H9 (cell line): Measurements from ENCODE around the gene ARL5B. TPM values are rescaled to one million over a fixed set of nuclear protein-coding genes. Genes with fewer than 3 reads are reported as not detected.
"Not testable (repeated sequence)": the region's sequence is repeated elsewhere in the genome, so short reads cannot be mapped to it uniquely, and the experiment has no call there.

Experiments
- DNase-seq: peaks from one replicate; pipeline ENCODE4 v3.0.0-alpha.2; 2017
- H2AFZ ChIP-seq: one replicate; pipeline ENCODE4 v1.6.1; 2013; ENCODE audit warnings: mild to moderate bottlenecking, low read length, control low read depth, moderate library complexity
- H2AK5ac ChIP-seq: 2 replicates; pipeline ENCODE4 v1.6.1; 2013; ENCODE audit warnings: low read length, control low read depth, mixed read lengths; ENCODE audit not compliant: insufficient read length
- H2BK120ac ChIP-seq: one replicate; pipeline ENCODE4 v1.6.1; 2013; ENCODE audit warnings: low read depth, mild to moderate bottlenecking, low read length, control low read depth, inconsistent platforms; ENCODE audit not compliant: poor library complexity, severe bottlenecking
- H2BK12ac ChIP-seq: 2 replicates; pipeline ENCODE4 v1.6.1; 2013; ENCODE audit warnings: low read length, control low read depth, mixed read lengths, low read depth; ENCODE audit not compliant: insufficient read length
- H2BK15ac ChIP-seq: 2 replicates; pipeline ENCODE4 v1.6.1; 2013; ENCODE audit warnings: low read depth, low read length, control low read depth
- H2BK20ac ChIP-seq: one replicate; pipeline ENCODE4 v1.6.1; 2013; ENCODE audit warnings: low read depth, mild to moderate bottlenecking, low read length, control low read depth, inconsistent platforms; ENCODE audit not compliant: poor library complexity, severe bottlenecking
- H2BK5ac ChIP-seq: 2 replicates; pipeline ENCODE4 v1.6.1; 2013; ENCODE audit warnings: low read length, control low read depth, mixed read lengths; ENCODE audit not compliant: insufficient read length
- H3K14ac ChIP-seq: 2 replicates; pipeline ENCODE4 v1.6.1; 2013; ENCODE audit warnings: low read length, control low read depth; ENCODE audit not compliant: insufficient read depth
- H3K18ac ChIP-seq: 2 replicates; pipeline ENCODE4 v1.6.1; 2013; ENCODE audit warnings: low read depth, mild to moderate bottlenecking, mixed read lengths, low read length, control low read depth; ENCODE audit not compliant: insufficient read length
- H3K23ac ChIP-seq: 2 replicates; pipeline ENCODE4 v1.6.1; 2013; ENCODE audit warnings: low read length, control low read depth, mixed read lengths, low read depth; ENCODE audit not compliant: insufficient read length
- H3K23me2 ChIP-seq: 2 replicates; pipeline ENCODE4 v1.6.1; 2013; ENCODE audit warnings: low read depth, mild to moderate bottlenecking, mixed read lengths, low read length, control low read depth; ENCODE audit not compliant: insufficient read length, poor library complexity, severe bottlenecking
- H3K27ac ChIP-seq: 2 replicates; pipeline ENCODE4 v1.5.1; 2013; ENCODE audit warnings: low read length, control low read depth, mixed read lengths, low read depth; ENCODE audit not compliant: insufficient read length
- H3K27me3 ChIP-seq: 2 replicates; pipeline ENCODE4 v1.6.1; 2013; ENCODE audit warnings: low read length, control low read depth, inconsistent platforms; ENCODE audit not compliant: insufficient read depth
- H3K4ac ChIP-seq: 2 replicates; pipeline ENCODE4 v1.6.1; 2013; ENCODE audit warnings: low read depth, mild to moderate bottlenecking, control low read depth, inconsistent platforms, low read length, moderate library complexity
- H3K4me1 ChIP-seq: 2 replicates; pipeline ENCODE4 v1.6.1; 2013; ENCODE audit warnings: low read length, control low read depth, inconsistent platforms; ENCODE audit not compliant: insufficient read depth
- H3K4me2 ChIP-seq: 2 replicates; pipeline ENCODE4 v1.6.1; 2013; ENCODE audit warnings: low read length, control low read depth, mixed read lengths; ENCODE audit not compliant: insufficient read length, insufficient read depth
- H3K56ac ChIP-seq: 2 replicates; pipeline ENCODE4 v1.6.1; 2013; ENCODE audit warnings: low read depth, mild to moderate bottlenecking, mixed read lengths, low read length, control low read depth; ENCODE audit not compliant: insufficient read length
- H3K79me1 ChIP-seq: 2 replicates; pipeline ENCODE4 v1.6.1; 2013; ENCODE audit warnings: low read depth, mild to moderate bottlenecking, moderate library complexity, low read length, control low read depth, inconsistent platforms; ENCODE audit not compliant: insufficient read depth, poor library complexity, severe bottlenecking
- H3K79me2 ChIP-seq: 2 replicates; pipeline ENCODE4 v1.6.1; 2013; ENCODE audit warnings: low read length, control low read depth, inconsistent platforms; ENCODE audit not compliant: insufficient read depth
- H3K9ac ChIP-seq: 2 replicates; pipeline ENCODE4 v1.6.1; 2013; ENCODE audit warnings: low read length, control low read depth, mixed read lengths; ENCODE audit not compliant: insufficient read length; ENCODE audit errors: extremely low read depth
- H3K9me3 ChIP-seq: one replicate; pipeline ENCODE4 v1.6.1; 2013; ENCODE audit warnings: low read depth, low read length, inconsistent platforms; ENCODE audit not compliant: control insufficient read depth
- H3T11ph ChIP-seq: one replicate; pipeline ENCODE4 v1.6.1; 2013; ENCODE audit warnings: mild to moderate bottlenecking, low read length, control low read depth, inconsistent platforms
- H4K20me1 ChIP-seq: one replicate; pipeline ENCODE4 v1.6.1; 2013; ENCODE audit not compliant: control insufficient read depth, insufficient read length, insufficient read depth
- H4K5ac ChIP-seq: 2 replicates; pipeline ENCODE4 v1.6.1; 2013; ENCODE audit warnings: low read depth, mild to moderate bottlenecking, mixed read lengths, low read length, control low read depth; ENCODE audit not compliant: insufficient read length
- H4K8ac ChIP-seq: replicated peaks from 2 replicates; pipeline ENCODE4 v1.6.1; 2013; ENCODE audit warnings: low read length, control low read depth, mixed read lengths, low read depth; ENCODE audit not compliant: insufficient read length
- H4K91ac ChIP-seq: 2 replicates; pipeline ENCODE4 v1.6.1; 2013; ENCODE audit warnings: low read depth, mild to moderate bottlenecking, moderate library complexity, mixed read lengths, low read length, control low read depth; ENCODE audit not compliant: insufficient read length
- H3K27ac Mint-ChIP-seq, 3 experiments: 2 replicates in 2 of 3; 3 replicates in 1 of 3; pipeline ENCODE4 v1.8.0; 2020 to 2021; ENCODE audit warnings: mixed read lengths in 3 of 3, mild to moderate bottlenecking in 1 of 3, moderate library complexity in 1 of 3
- H3K27me3 Mint-ChIP-seq: 2 replicates; pipeline ENCODE4 v1.8.0; 2021; ENCODE audit warnings: low read depth, mild to moderate bottlenecking, moderate library complexity, mixed read lengths
- H3K36me3 Mint-ChIP-seq, 3 experiments: 2 replicates in 2 of 3; 3 replicates in 1 of 3; pipeline ENCODE4 v1.8.0; 2020 to 2021; ENCODE audit warnings: low read depth in 3 of 3, mixed read lengths in 3 of 3; ENCODE audit not compliant: insufficient read depth in 1 of 3
- H3K4me1 Mint-ChIP-seq, 2 experiments: 2 replicates each; pipeline ENCODE4 v1.8.0; 2020; ENCODE audit warnings: mixed read lengths in 2 of 2
- H3K4me3 Mint-ChIP-seq, 2 experiments: 2 replicates in 1 of 2; 3 replicates in 1 of 2; pipeline ENCODE4 v1.8.0; 2020 to 2021; ENCODE audit warnings: mild to moderate bottlenecking in 2 of 2, mixed read lengths in 2 of 2, moderate library complexity in 1 of 2
- H3K9me3 Mint-ChIP-seq, 2 experiments: 2 replicates in 1 of 2; 3 replicates in 1 of 2; pipeline ENCODE4 v1.8.0; 2020; ENCODE audit warnings: mild to moderate bottlenecking in 2 of 2, mixed read lengths in 2 of 2, moderate library complexity in 1 of 2
- WGBS: extraction: QIAGEN DNeasy Blood & Tissue Kit; methylation state at CpG from one replicate; pipeline ENCODE4 v1.1.7; 2013; ENCODE audit warnings: missing lambda C conversion rate, low lambda C conversion rate, mixed read lengths; ENCODE audit not compliant: insufficient read length; ENCODE audit errors: extremely low coverage; 5-methylcytosine and 5-hydroxymethylcytosine counted together
- total RNA-seq: library from RNA; stranded (reverse); gene quantifications from 2 replicates; pipeline ENCODE4 v1.2.1, GENCODE V29; 2021
- TF ChIP-seq, protein P1 (sequence below): fragments of 200-600 bp; sonication (generic); conservative IDR thresholded peaks from 3 replicates; pipeline ENCODE4 v1.8.0; 2021; ENCODE audit warnings: antibody characterized with exemption, mild to moderate bottlenecking

Gene ARL5B
- total RNA-seq, 1 experiment from 2014 or later: 33.9 TPM

GRCh38 chr10:18635995-18636394 lies 23.2 kb upstream of the ARL5B start:
- Mint-ChIP-seq H3K9me3 (peaks cover 3% of the 10 kb centered on the region in 2 experiments; a peak in 4 of 5 replicates), H3K36me3 (peaks cover 7 to 31% (median 10%) of the 10 kb centered on the region in 3 experiments; a peak in 6 of 7 replicates), H3K4me3 (no peak overlapping the region), H3K27me3 (no peaks in the 10 kb centered on the region), H3K4me1 (no peaks in the 10 kb centered on the region), H3K27ac (no peak overlapping the region)
- no peak overlapping the region for H2BK12ac ChIP-seq
- no peak overlapping the region for H2AFZ ChIP-seq
- H2BK20ac ChIP-seq: no peak overlapping the region
- no peak overlapping the region for H4K91ac ChIP-seq
- no peaks in the 10 kb centered on the region for H3K23me2 ChIP-seq
- H3K4me1 ChIP-seq: no peaks in the 10 kb centered on the region
- H2BK120ac ChIP-seq: no peak overlapping the region
- H3K14ac ChIP-seq: no peak overlapping the region
- no peaks in the 10 kb centered on the region for H3K9me3 ChIP-seq
- no peaks in the 10 kb centered on the region for H3K79me1 ChIP-seq
- H3K23ac ChIP-seq: no peak overlapping the region
- no CpG with 5 or more reads among the region's 4 CpGs for WGBS
- no peak overlapping the region for H3K27ac ChIP-seq
- no peak overlapping the region for H2BK15ac ChIP-seq
- H4K5ac ChIP-seq: no peak overlapping the region
- no peak overlapping the region for H2AK5ac ChIP-seq
- H3K9ac ChIP-seq: no peak overlapping the region
- H4K20me1 ChIP-seq: no peaks in the 10 kb centered on the region
- no peaks in the 10 kb centered on the region for H3K27me3 ChIP-seq
- H2BK5ac ChIP-seq: no peak overlapping the region
- no peak overlapping the region for H4K8ac ChIP-seq
- no peak overlapping the region for H3K56ac ChIP-seq
- H3K4ac ChIP-seq: no peak overlapping the region
- no peak overlapping the region for H3T11ph ChIP-seq
- no peak overlapping the region for H3K4me2 ChIP-seq
- H3K18ac ChIP-seq: no peak overlapping the region
- DNase-seq: no peak
- no peaks in the 10 kb centered on the region for H3K79me2 ChIP-seq
- TF ChIP-seq, protein P1, sequence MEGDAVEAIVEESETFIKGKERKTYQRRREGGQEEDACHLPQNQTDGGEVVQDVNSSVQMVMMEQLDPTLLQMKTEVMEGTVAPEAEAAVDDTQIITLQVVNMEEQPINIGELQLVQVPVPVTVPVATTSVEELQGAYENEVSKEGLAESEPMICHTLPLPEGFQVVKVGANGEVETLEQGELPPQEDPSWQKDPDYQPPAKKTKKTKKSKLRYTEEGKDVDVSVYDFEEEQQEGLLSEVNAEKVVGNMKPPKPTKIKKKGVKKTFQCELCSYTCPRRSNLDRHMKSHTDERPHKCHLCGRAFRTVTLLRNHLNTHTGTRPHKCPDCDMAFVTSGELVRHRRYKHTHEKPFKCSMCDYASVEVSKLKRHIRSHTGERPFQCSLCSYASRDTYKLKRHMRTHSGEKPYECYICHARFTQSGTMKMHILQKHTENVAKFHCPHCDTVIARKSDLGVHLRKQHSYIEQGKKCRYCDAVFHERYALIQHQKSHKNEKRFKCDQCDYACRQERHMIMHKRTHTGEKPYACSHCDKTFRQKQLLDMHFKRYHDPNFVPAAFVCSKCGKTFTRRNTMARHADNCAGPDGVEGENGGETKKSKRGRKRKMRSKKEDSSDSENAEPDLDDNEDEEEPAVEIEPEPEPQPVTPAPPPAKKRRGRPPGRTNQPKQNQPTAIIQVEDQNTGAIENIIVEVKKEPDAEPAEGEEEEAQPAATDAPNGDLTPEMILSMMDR: no peak

GRCh38 chr10:18637400-18637799 lies 21.8 kb upstream of the ARL5B start:
- not testable (repeated sequence) for H2BK20ac ChIP-seq, H3K4me2 ChIP-seq, H4K5ac ChIP-seq, H3K27me3 Mint-ChIP-seq, H2AFZ ChIP-seq, H3K27me3 ChIP-seq, H3K4me1 Mint-ChIP-seq, H3K9ac ChIP-seq, H3K9me3 Mint-ChIP-seq, H4K20me1 ChIP-seq, H4K91ac ChIP-seq, H3K4ac ChIP-seq, H3K4me1 ChIP-seq, H2BK12ac ChIP-seq, H3K79me2 ChIP-seq, H3K14ac ChIP-seq, H3T11ph ChIP-seq, H2AK5ac ChIP-seq, DNase-seq, H3K27ac Mint-ChIP-seq, H2BK15ac ChIP-seq, H2BK5ac ChIP-seq, H3K4me3 Mint-ChIP-seq, H3K9me3 ChIP-seq, H3K23me2 ChIP-seq, H3K23ac ChIP-seq, H3K27ac ChIP-seq, H4K8ac ChIP-seq, H2BK120ac ChIP-seq, H3K18ac ChIP-seq, H3K79me1 ChIP-seq, H3K56ac ChIP-seq
- WGBS: no CpG with 5 or more reads among the region's 1 CpG
- H3K36me3 Mint-ChIP-seq: peaks cover 7 to 38% (median 9%) of the 10 kb centered on the region in 3 experiments; a peak in 6 of 7 replicates
